Measurements from ENCODE around the gene TRPV6. TPM values are rescaled to one million over a fixed set of nuclear protein-coding genes. Genes with fewer than 3 reads are reported as not detected.

Gene TRPV6
- total RNA-seq, 2 experiments from 2014 or later, result not detected

DNA sequence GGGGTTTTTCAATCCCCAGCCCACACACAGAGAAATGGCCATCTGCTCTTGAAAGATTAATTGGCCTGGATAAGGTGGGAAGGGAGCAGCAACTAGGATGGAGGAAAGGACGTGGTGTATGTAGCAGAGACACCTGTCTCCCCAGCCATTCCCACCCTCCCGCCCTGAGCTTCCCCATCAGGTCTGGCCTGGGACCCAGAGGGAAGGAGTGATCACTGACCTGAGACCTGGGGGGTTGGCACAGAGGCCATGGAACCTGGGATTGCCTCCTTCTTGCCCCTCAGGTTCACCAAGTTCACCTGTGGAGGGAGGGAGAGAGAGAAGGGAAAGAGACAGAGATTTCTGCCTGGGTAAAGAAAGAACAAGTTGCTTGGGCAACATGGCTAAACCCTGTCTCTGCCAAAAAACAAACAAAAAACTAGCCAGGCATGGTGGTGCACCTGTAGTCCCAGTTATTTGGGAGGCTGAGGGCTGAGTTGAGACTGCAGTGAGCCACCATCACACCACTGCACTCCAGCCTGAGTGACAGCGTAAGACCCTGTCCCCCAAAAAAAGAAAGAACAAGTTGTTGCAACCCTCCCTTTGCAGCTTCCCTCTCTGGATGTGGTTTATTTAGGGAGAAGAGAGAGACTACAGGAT lies 11.3 kb upstream of the TRPV6 start:
- Mint-ChIP-seq H3K27ac (no peak overlapping the region), H3K4me3 (no peak overlapping the region), H3K27me3 (peaks cover 3% of the 10 kb centered on the region), H3K4me1 (no peaks in the 10 kb centered on the region), H3K9me3 (no peaks in the 10 kb centered on the region), H3K36me3 (no peaks in the 10 kb centered on the region)
- DNase-seq, result no peak

GRCh38 chr7:142896151-142896550 lies 10.6 kb upstream of the TRPV6 start:
- DNase-seq, result no peak
- Mint-ChIP-seq H3K4me3 (no peak overlapping the region), H3K4me1 (no peaks in the 10 kb centered on the region), H3K27me3 (peaks cover 3% of the 10 kb centered on the region), H3K36me3 (no peaks in the 10 kb centered on the region), H3K27ac (no peak overlapping the region), H3K9me3 (no peaks in the 10 kb centered on the region)

DNA sequence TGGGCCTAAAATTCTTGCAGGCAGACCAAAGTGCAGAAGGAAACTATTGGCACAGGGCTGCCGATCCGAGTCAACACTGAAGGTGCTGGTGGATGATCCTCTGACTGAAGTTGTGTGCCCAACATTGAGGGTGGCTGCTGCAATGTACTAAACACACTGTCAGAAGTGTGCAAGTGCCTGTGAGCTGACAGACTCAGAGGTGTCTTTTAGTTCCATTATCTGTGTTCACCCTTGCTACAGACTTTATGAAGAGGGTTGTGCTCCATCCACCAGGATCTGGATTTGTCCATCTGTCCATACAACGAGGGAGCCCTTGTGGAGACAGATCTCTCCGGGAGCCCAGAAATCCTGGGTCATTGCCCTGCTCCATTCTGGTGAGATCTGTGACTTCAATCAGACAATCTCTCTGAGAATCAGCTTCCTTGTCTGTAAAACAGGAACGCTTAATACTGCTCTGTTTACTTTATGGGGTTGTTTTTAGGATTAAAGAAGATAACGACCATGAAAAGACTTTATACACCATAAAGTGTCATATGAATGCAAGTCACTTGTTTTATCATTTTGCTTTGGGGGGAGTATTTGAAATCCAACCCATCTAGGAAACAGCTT lies 9.5 kb upstream of the TRPV6 start:
- H3K27me3 Mint-ChIP-seq, result peaks cover 3% of the 10 kb centered on the region
- H3K36me3 Mint-ChIP-seq, result no peaks in the 10 kb centered on the region
- no peak overlapping the region for H3K4me3 Mint-ChIP-seq
- H3K27ac Mint-ChIP-seq, result no peak overlapping the region
- no peak for DNase-seq
- H3K9me3 Mint-ChIP-seq, result no peaks in the 10 kb centered on the region
- H3K4me1 Mint-ChIP-seq, result no peaks in the 10 kb centered on the region

DNA sequence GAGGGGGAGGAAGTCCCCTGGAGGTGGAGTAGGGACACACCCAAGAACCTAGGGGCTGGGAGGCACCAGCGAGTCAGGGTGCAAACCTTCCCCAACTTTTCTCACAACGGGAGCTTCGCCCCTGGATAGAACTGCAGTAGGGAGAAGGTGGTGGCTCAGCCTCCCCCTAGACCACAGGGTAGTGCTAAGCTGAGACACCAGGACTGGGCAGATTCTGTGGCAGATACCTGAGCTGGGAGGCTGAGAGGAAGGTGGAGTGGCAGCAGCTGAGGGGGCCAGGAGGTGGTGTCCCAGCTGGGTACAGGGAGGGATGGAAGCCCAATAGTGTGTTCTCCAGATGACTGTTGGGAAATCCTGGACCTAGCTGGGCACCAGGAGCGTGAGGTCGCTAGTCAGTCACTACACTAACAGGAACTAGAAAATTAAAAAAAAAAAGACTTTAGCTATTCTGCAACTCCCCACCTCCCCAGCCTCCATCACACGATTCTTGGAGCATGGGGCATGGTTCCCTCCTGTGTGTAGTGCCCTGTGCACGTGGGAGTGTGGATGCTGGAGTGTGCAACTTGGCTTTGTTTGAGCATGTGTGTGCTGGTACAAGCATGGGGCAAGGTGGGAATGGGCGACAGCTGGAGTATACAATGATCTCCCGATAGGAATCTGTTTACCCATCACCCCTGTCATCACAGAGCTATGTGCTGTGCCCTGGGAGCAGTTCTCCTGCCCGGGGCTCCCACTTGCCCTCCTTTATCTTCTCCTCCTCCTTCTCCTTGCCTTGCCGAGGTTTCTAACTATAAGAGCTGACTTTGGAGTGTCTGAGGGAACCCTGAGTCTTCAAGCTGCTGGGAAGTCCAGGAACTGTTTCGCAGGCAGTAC lies 8.8 kb upstream of the TRPV6 start:
- no peaks in the 10 kb centered on the region for H3K36me3 Mint-ChIP-seq
- H3K4me3 Mint-ChIP-seq, result no peak overlapping the region
- peaks cover 3% of the 10 kb centered on the region for H3K27me3 Mint-ChIP-seq
- no peak overlapping the region for H3K27ac Mint-ChIP-seq
- H3K4me1 Mint-ChIP-seq, result no peaks in the 10 kb centered on the region
- H3K9me3 Mint-ChIP-seq, result no peaks in the 10 kb centered on the region
- DNase-seq, result no peak

- Mint-ChIP-seq H3K4me1 (no peaks in the 10 kb centered on the region), H3K36me3 (no peaks in the 10 kb centered on the region), H3K27me3 (peaks cover 3% of the 10 kb centered on the region), H3K4me3 (no peak overlapping the region), H3K9me3 (no peaks in the 10 kb centered on the region), H3K27ac (no peak overlapping the region)
- DNase-seq, result no peak
Measured at GRCh38 chr7:142892951-142893350, 7.4 kb upstream of the TRPV6 start.

DNA sequence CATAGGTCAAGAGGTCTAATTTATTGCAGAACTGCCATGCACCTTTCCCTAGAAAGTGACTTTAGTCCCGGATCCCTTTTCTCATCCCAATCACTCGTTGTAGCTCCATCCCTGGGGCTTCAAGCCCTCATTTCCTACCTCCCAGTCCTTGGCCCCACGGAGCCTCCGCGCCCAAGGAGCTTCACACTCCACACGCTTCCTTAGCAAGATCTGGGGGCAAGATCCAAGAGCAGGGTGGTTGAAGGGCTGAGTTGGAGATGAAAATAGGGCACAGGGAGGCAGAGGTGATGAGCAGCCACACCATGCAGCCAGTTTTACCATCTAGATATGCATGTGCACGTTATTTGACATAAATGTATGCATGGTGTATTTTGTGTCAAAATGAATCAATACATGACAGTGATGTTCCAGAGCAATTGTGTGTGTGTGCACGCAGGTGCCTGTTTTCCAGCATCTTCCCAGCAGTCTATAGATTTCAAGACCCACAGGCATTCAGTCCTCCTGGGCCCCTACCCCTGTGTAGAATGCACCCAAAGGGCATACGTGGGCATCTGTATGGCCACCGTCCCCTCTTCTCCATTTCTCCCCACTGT lies 6.0 kb upstream of the TRPV6 start:
- no peak for DNase-seq
- Mint-ChIP-seq H3K27me3 (peaks cover 3% of the 10 kb centered on the region), H3K4me3 (no peak overlapping the region), H3K4me1 (no peaks in the 10 kb centered on the region), H3K36me3 (no peaks in the 10 kb centered on the region), H3K9me3 (no peaks in the 10 kb centered on the region), H3K27ac (no peak overlapping the region)

DNA sequence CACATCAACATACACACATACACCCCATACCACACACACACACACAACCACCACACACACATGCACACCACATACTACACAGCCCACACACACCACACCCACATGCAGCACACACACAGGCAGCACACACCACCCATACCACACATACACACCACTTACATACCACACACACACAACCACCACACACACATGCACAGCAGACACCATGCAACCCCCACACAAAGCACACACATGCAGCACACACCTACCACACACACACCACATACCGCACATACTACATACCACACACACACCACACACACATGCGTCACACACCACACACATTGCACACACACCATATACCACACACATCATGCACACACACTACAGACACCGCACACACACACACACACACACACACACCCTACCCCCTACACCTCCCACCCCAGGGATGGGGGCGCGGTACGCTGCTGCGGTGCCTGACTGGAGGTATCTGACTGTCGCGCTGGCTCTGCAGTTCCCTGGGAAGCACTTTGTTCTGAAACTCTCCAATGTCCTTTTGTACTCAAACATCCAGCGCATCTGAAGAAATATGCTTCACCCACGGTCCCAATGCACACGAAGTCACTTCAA lies 5.4 kb upstream of the TRPV6 start:
- Mint-ChIP-seq H3K27ac (no peak overlapping the region), H3K4me1 (no peaks in the 10 kb centered on the region), H3K27me3 (peaks cover 2% of the 10 kb centered on the region), H3K9me3 (no peaks in the 10 kb centered on the region), H3K4me3 (no peak overlapping the region), H3K36me3 (no peaks in the 10 kb centered on the region)
- no peak for DNase-seq

GRCh38 chr7:142889816-142890215 lies 4.3 kb upstream of the TRPV6 start:
- DNase-seq, result no peak
- Mint-ChIP-seq H3K4me1 (no peaks in the 10 kb centered on the region), H3K27me3 (no peaks in the 10 kb centered on the region), H3K27ac (no peak overlapping the region), H3K9me3 (no peaks in the 10 kb centered on the region), H3K36me3 (no peaks in the 10 kb centered on the region), H3K4me3 (no peak overlapping the region)

DNA sequence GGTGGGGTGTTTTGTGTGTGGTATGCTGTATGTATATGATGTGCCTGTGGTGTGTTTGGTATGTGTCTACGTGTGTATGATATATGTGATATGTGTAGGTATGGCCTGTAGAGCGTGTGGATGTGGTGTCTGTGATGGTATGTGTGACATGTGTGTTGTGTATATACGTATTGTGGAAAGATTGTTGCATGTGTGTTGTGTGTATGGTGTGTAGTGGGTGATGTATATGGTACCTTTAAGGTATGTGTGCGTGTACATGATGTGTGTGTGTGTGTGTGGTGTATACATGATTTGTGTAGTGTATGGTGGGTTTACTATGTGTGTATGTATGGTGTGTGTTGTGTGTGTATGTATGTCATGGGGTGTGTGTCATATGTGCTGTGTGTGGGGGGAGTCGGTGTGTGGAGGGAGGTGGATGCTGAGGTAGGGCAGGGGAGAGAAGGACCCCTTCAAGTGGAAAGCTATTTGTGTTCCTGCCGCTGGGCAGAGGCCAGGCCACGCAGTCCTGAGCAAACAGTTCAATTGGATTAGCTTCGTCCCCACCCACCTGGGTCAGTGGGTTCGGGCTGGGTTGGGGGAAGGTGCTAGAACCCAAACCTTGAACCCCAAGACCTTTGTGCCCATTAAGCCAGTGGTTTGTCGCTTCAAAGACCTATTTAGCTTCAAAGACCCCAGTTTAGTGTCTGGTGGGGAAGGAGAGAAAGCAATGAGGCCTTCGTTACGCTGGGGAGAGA lies 1.9 kb upstream of the TRPV6 start:
- Mint-ChIP-seq H3K9me3 (no peaks in the 10 kb centered on the region), H3K27ac (no peak overlapping the region), H3K27me3 (no peaks in the 10 kb centered on the region), H3K36me3 (no peaks in the 10 kb centered on the region), H3K4me3 (no peak overlapping the region), H3K4me1 (no peaks in the 10 kb centered on the region)
- no peak for DNase-seq

DNA sequence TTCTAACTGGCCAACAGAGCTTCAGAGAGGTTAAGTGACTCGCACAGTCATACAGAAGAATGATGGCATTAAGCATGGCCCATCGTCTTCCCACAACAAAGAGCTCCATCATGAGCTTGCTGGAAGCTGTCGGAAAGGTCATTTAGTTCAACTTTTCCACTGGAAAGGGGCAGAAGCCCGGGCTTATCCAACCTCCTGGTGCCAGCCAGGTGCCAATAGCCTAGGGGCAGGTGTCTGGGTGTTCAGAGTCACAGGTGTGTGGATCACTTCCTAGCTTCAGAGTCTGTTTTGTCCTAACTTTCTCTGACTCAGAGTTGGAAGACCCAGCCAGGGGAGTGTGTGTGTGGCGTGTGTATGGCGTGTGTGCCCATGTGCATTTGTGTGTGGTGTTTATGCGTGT lies 1.3 kb upstream of the TRPV6 start:
- no peak overlapping the region for H3K4me3 Mint-ChIP-seq
- H3K9me3 Mint-ChIP-seq, result no peaks in the 10 kb centered on the region
- H3K36me3 Mint-ChIP-seq, result no peaks in the 10 kb centered on the region
- no peaks in the 10 kb centered on the region for H3K27me3 Mint-ChIP-seq
- no peaks in the 10 kb centered on the region for H3K4me1 Mint-ChIP-seq
- no peak for DNase-seq
- H3K27ac Mint-ChIP-seq, result no peak overlapping the region

DNA sequence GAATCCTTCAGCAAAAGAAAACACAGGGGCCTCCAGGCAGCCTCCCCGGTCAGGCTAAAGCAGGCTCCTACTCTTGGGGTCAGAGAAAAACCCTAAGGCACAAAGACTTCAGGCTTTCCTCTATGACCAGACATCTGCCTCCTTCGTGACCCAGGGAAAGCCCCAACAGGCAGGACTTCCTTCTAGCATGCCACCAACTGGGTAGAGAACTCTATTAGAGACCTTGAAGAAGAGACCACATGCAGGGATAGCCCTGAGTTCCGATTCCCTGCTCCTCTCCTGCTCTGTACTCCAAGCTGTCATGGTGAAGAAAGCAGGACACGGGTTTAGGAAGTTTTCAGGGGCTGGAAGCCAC lies 1.3 kb downstream of the TRPV6 start:
- Mint-ChIP-seq H3K4me1 (no peaks in the 10 kb centered on the region), H3K9me3 (no peaks in the 10 kb centered on the region), H3K36me3 (no peaks in the 10 kb centered on the region), H3K27ac (no peak overlapping the region), H3K27me3 (no peaks in the 10 kb centered on the region), H3K4me3 (no peak overlapping the region)
- DNase-seq, result no peak

- no peaks in the 10 kb centered on the region for H3K36me3 Mint-ChIP-seq
- no peaks in the 10 kb centered on the region for H3K27me3 Mint-ChIP-seq
- no peaks in the 10 kb centered on the region for H3K4me1 Mint-ChIP-seq
- DNase-seq, result no peak
- no peak overlapping the region for H3K27ac Mint-ChIP-seq
- no peaks in the 10 kb centered on the region for H3K9me3 Mint-ChIP-seq
- H3K4me3 Mint-ChIP-seq, result no peak overlapping the region
Measured at GRCh38 chr7:142883571-142884285, 1.8 kb downstream of the TRPV6 start.

GRCh38 chr7:142883145-142883544 lies 2.4 kb downstream of the TRPV6 start:
- DNase-seq, result no peak
- no peaks in the 10 kb centered on the region for H3K27me3 Mint-ChIP-seq
- no peak overlapping the region for H3K4me3 Mint-ChIP-seq
- no peaks in the 10 kb centered on the region for H3K9me3 Mint-ChIP-seq
- H3K36me3 Mint-ChIP-seq, result peaks cover 1% of the 10 kb centered on the region
- no peaks in the 10 kb centered on the region for H3K4me1 Mint-ChIP-seq
- no peak overlapping the region for H3K27ac Mint-ChIP-seq

DNA sequence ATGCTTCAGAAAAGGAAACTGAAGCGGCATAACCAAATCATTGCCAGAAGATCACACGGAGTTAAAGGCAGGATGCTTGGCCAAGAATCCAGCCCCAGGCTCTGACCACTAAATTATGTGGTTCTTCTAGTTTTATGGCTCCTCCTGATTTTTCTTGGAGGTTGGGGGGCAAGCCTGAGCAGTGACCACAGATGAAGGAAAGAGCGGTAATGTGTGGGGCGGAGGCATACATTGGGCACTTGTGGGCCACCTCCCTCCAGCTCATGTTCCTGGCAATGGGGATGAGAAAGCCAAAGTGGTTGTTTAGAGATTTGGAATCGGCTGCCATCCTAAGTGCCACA lies 3.2 kb downstream of the TRPV6 start:
- Mint-ChIP-seq H3K36me3 (peaks cover 1% of the 10 kb centered on the region), H3K4me1 (no peaks in the 10 kb centered on the region), H3K4me3 (no peak overlapping the region), H3K9me3 (no peaks in the 10 kb centered on the region), H3K27me3 (no peaks in the 10 kb centered on the region), H3K27ac (no peak overlapping the region)
- no peak for DNase-seq
